Measurements from ENCODE around the gene CADM4. TPM values are rescaled to one million over a fixed set of nuclear protein-coding genes. Genes with fewer than 3 reads are reported as not detected.

CADM4 gene
- total and polyA plus RNA-seq, 4 donors, result 0.47 to 4.9 (median 3.3) TPM

DNA sequence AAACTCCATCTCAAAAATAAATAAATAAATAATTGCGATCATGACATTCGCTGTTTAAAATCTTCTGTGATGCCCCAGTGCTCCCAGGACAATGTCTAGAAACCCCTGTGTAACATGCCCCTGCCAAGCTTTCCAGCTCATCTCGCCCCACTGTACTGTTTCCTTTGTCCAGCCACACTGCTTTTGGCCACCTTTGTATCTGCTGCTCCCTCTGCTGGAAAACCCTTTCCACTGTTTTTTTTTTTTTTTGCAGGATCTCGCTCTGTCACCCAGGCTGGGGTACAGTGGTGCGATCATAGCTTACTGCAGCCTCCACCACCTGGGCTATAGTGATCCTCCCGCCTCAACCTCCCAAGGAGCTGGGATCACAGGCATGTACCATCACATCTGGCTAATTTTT is 22.8 kb upstream of the CADM4 start:
- WGBS, result 86% methylated on average over 6 of the region's 6 CpGs

DNA sequence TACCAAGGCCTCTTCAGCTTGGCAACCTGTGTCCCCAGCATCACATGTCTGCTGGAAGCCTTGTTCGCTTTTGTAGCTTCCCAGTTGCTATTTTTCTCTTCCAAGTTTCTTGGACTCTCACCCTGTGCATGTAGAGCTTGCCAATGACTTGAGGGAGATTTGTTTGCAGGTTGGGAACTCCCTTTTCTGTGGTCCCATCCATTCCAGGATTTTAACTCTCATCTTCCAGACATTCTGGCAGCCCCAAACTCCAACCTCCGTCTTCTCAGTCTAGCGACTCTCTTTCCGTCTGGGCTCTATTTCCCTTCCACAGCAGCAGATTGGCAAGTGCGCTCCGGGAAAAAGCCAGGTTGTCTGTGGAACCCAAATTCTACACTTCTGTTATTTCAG is 21.3 kb upstream of the CADM4 start:
- H3K4me1 ChIP-seq (ENCODE audit: control insufficient read depth in 4 of 4, insufficient read depth in 4 of 4, low read length in 3 of 4), result no peaks in the 10 kb centered on the region
- H3K27ac ChIP-seq (ENCODE audit: low read depth in 1 of 2, low read length in 2 of 2), result no peak overlapping the region
- no peak overlapping the region for H3K9ac ChIP-seq (ENCODE audit: low read depth in 1 of 2, low read length in 2 of 2)
- no peak overlapping the region for H3K4me3 ChIP-seq (ENCODE audit: low read depth in 1 of 3, low read length in 3 of 3)
- WGBS, result 95% methylated on average over 6 of the region's 6 CpGs
- H3K9me3 ChIP-seq (ENCODE audit: control insufficient read depth in 4 of 4, low read length in 3 of 4), result peaks cover 0 to 7% (median 5%) of the 10 kb centered on the region in 4 donors
- H3K27me3 ChIP-seq (ENCODE audit: control insufficient read depth in 4 of 4, insufficient read depth in 4 of 4, low read length in 3 of 4), result no peaks in the 10 kb centered on the region
- DNase-seq (ENCODE audit: low spot score), result no peak
- H3K36me3 ChIP-seq (ENCODE audit: control insufficient read depth in 4 of 4, insufficient read depth in 3 of 4, low read depth in 1 of 4, low read length in 3 of 4), result peaks cover 0 to 5% (median 2%) of the 10 kb centered on the region in 4 donors
- no peak for TF ChIP-seq FOXA1 (IDR thresholded peaks at IDR 0.05)
- no peak for TF ChIP-seq RAD21 (IDR thresholded peaks at IDR 0.05)
- no peak for TF ChIP-seq EGR1 (IDR thresholded peaks at IDR 0.05; ENCODE audit: low read depth in 2 of 2)
- TF ChIP-seq, protein P1, sequence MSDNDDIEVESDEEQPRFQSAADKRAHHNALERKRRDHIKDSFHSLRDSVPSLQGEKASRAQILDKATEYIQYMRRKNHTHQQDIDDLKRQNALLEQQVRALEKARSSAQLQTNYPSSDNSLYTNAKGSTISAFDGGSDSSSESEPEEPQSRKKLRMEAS (IDR thresholded peaks at IDR 0.05), result no peak
- TF ChIP-seq NR2F2 (IDR thresholded peaks at IDR 0.05), result no peak
- TF ChIP-seq, protein P2, sequence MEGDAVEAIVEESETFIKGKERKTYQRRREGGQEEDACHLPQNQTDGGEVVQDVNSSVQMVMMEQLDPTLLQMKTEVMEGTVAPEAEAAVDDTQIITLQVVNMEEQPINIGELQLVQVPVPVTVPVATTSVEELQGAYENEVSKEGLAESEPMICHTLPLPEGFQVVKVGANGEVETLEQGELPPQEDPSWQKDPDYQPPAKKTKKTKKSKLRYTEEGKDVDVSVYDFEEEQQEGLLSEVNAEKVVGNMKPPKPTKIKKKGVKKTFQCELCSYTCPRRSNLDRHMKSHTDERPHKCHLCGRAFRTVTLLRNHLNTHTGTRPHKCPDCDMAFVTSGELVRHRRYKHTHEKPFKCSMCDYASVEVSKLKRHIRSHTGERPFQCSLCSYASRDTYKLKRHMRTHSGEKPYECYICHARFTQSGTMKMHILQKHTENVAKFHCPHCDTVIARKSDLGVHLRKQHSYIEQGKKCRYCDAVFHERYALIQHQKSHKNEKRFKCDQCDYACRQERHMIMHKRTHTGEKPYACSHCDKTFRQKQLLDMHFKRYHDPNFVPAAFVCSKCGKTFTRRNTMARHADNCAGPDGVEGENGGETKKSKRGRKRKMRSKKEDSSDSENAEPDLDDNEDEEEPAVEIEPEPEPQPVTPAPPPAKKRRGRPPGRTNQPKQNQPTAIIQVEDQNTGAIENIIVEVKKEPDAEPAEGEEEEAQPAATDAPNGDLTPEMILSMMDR (IDR thresholded peaks at IDR 0.05; ENCODE audit: low read depth, low read length, missing input control), result no peak
- TF ChIP-seq SP1 (IDR thresholded peaks at IDR 0.05), result no peak
- TF ChIP-seq RXRA (IDR thresholded peaks at IDR 0.05), result no peak
- TF ChIP-seq JUND (IDR thresholded peaks at IDR 0.05), result no peak
- TF ChIP-seq, protein P3, sequence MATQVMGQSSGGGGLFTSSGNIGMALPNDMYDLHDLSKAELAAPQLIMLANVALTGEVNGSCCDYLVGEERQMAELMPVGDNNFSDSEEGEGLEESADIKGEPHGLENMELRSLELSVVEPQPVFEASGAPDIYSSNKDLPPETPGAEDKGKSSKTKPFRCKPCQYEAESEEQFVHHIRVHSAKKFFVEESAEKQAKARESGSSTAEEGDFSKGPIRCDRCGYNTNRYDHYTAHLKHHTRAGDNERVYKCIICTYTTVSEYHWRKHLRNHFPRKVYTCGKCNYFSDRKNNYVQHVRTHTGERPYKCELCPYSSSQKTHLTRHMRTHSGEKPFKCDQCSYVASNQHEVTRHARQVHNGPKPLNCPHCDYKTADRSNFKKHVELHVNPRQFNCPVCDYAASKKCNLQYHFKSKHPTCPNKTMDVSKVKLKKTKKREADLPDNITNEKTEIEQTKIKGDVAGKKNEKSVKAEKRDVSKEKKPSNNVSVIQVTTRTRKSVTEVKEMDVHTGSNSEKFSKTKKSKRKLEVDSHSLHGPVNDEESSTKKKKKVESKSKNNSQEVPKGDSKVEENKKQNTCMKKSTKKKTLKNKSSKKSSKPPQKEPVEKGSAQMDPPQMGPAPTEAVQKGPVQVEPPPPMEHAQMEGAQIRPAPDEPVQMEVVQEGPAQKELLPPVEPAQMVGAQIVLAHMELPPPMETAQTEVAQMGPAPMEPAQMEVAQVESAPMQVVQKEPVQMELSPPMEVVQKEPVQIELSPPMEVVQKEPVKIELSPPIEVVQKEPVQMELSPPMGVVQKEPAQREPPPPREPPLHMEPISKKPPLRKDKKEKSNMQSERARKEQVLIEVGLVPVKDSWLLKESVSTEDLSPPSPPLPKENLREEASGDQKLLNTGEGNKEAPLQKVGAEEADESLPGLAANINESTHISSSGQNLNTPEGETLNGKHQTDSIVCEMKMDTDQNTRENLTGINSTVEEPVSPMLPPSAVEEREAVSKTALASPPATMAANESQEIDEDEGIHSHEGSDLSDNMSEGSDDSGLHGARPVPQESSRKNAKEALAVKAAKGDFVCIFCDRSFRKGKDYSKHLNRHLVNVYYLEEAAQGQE (IDR thresholded peaks at IDR 0.05), result no peak

More for the DNA sequence above, 22.8 kb upstream of the CADM4 start:
- TF ChIP-seq RXRA (IDR thresholded peaks at IDR 0.05) (no peak), RAD21 (IDR thresholded peaks at IDR 0.05) (peak; percentile 19 to 55)
- TF ChIP-seq, protein P4, sequence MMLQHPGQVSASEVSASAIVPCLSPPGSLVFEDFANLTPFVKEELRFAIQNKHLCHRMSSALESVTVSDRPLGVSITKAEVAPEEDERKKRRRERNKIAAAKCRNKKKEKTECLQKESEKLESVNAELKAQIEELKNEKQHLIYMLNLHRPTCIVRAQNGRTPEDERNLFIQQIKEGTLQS (IDR thresholded peaks at IDR 0.05), result no peak
- TF ChIP-seq, protein P2 (IDR thresholded peaks at IDR 0.05; ENCODE audit: low read depth, low read length, missing input control), result peak; percentile 12
- Histone ChIP-seq H3K36me3 (ENCODE audit: control insufficient read depth in 4 of 4, insufficient read depth in 3 of 4, low read depth in 1 of 4, low read length in 3 of 4) (peaks cover 0 to 5% (median 1%) of the 10 kb centered on the region in 4 donors), H3K9me3 (ENCODE audit: control insufficient read depth in 4 of 4, low read length in 3 of 4) (peaks cover 0 to 7% (median 5%) of the 10 kb centered on the region in 4 donors), H3K4me3 (ENCODE audit: low read depth in 1 of 3, low read length in 3 of 3) (no peak overlapping the region), H3K4me1 (ENCODE audit: control insufficient read depth in 4 of 4, insufficient read depth in 4 of 4, low read length in 3 of 4) (peaks cover under 1 to 2% (median 1%) of the 10 kb centered on the region in 4 donors), H3K27ac (ENCODE audit: low read depth in 1 of 2, low read length in 2 of 2) (no peak overlapping the region), H3K27me3 (ENCODE audit: control insufficient read depth in 4 of 4, insufficient read depth in 4 of 4, low read length in 3 of 4) (peaks cover 0 to 5% (median 0%) of the 10 kb centered on the region in 4 donors), H3K9ac (ENCODE audit: low read depth in 1 of 2, low read length in 2 of 2) (no peak overlapping the region)
- DNase-seq (ENCODE audit: low spot score), result no peak

Data from liver (tissue), 9 donors.